Measurements from ENCODE around the gene GNAT3.

Gene GNAT3

DNA sequence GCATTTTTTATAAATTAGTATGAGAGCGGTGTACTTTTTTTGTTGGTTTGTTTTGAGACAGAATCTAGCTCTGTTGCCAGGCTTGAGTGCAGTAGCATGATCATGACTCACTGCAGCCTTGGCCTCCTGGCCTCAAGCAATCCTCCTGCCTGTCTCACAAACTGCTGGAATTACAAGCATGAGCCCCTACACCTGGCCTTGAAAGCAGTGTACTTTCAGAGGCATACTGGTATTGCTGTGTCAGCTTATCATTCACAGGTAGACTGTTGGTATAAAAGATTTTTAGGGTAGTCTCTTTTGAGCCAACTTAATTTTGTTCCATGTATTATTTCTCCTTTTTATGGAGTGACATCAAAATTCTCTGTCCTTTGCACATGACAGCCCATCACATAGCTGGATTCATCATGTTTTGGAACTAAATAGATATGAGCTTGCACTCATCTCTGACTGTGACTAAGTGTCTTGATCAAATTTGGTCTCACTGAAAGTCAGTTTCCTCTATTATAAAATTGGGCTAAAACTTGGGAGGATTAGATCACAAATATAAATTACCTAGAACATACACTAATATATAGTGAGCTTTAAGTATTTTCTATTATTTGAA, 12.4 kb downstream of the GNAT3 start:
- no peak for DNase-seq (ENCODE audit: low spot score)

DNA sequence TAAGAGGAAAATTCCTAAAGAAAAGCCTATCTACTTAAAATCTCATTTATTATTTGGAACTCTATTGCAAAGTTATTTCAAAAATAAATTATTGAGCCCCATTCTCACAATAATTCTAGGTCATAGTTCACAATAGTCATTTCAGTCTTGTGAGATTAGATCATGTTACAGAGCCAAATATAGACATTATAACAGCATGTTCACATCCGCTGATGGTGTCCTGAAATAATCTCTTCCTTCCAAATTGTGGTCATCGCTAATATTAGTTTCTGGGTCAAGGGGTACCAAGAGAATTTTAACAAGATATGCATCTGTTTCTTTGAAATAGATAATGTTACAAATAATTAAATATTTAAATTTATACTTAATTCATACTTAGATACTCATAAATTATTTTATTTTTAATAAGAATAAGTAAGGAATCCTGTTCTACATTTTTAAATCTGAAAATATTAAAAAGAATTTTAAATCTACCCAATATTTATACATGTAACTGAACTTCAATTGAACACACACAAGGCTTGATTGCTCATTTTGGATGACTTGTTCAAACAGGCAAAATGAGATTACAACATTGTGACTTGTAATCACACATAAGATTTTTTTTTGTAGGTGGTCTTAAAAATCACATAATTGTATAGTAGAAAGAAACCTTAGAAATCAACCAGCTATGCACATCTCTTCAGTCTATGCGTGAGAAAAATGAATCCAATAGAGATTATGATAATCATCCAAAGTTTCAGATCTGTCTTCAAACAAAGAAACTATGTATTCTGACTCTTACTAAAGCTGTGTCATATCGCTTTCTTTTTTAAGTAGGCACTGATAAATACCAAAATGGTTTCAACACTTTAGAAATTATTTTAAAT, 13.1 kb downstream of the GNAT3 start:
- DNase-seq (ENCODE audit: low spot score), result no peak

- no peak for DNase-seq (ENCODE audit: low spot score)
Observed at GRCh38 chr7:80496586-80496985, 15.3 kb downstream of the GNAT3 start.

DNA sequence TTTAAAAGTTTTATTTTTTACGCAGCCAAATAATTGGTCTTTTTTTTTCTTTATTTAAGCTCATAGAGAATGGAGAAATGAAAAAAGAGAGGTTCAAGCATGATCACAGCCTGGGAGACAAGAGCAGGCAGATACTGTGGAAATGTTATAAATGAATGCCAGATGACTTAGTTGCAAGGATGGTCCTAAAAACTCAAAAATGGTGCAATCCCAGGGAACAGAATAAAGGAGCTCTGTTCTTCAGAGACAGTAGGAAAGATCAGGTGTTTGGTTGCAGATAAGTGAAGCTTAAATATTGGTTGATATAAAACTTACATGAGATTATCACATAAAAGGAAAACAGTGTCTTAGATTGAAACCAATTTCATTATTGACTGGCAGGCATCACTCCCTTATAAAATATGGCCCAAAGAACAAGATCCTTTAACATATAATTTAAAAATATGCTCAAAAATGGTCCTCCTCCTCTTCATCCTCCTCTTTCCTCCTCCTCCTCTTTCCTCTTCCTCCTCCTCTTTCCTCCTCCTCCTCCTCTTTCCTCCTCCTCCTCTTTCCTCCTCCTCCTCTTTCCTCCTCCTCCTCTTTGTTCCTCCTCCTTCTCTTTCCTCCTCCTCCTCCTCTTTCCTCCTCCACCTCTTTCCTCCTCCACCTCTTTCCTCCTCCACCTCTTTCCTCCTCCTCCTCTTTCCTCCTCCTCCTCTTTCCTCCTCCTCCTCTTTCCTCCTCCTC, 18.6 kb downstream of the GNAT3 start:
- DNase-seq (ENCODE audit: low spot score), result no peak

DNA sequence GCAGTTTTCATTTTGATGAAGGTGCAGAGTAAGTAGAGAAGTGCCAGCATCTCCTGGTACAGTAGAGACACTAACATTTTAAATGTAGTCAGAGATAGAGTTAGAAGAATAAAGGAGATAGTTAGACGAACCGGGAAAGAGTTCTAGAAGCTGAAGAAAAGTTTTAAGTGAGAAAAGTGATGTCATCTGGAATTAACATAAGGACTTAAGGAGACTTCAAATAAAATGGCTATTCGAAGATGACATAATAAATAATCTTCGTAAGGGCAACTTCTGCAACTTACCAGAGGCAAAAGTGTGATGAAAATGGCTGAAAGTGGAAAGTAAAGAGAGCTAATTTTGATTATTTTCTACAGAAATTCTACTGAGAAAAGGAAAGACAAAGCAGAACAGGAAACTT, 20.4 kb downstream of the GNAT3 start:
- DNase-seq (ENCODE audit: low spot score), result no peak

DNA sequence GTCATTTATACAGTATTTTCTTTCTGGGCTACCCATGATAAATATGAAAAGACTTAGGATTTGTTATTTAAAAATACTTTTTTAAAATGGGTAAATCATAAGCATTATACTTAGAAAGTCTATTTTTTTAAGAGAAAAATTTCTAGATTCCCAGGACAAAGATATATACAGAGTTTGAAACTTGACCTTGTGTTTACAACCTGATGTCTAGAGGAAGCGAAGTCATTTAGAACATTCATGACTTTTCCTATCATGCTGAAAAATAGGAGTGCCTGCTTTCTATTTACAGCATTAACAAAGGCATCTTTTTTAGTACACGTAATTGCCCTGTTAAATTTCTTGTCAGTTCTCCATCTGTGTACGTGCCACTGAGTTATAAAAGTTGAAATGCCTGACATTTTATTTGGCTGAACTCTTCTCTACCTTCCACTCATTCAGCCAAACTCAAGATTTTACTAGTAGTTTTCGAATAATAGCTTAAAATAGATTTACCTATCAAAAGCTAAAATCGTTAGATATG, 23.0 kb downstream of the GNAT3 start:
- no peak for DNase-seq (ENCODE audit: low spot score)

DNA sequence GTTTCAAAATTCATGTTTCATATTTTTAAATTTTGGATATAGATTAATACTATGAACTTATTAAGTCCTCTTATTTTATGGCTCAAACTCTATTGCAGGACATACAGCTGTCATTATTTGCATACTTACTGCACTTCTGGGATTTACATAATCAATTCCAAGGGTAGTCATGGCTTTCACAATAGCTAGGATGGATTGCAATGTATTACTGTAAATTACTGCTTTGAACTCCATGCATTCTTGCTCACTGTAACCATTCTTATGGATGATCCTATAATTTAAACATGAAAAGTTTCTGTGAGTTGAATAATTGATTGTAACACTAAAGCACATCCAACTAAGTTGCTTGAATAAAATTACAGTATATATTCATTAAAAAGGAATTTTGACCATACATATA, 23.5 kb downstream of the GNAT3 start:
- no peak for DNase-seq (ENCODE audit: low spot score)

DNA sequence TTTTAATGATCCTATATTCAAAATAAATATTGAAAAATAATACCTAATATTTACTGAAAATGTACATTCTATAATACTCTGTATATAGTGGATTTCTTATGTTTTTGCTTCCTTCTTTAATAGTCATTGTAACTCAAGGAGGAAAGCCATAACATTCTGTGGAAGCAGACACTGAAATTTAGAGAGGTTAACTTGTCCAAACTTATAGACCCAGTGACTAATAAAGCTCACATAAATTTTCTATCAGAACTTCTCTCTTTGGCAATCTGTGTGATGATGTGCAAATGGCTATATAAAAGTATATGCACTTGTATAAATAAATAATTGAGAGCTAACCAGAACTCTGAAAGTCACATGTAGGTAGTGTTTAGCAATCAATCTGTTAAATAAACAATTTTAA, 26.1 kb downstream of the GNAT3 start:
- DNase-seq (ENCODE audit: low spot score), result no peak

GRCh38 chr7:80482950-80483349, 28.9 kb downstream of the GNAT3 start:
- DNase-seq (ENCODE audit: low spot score), result no peak

DNA sequence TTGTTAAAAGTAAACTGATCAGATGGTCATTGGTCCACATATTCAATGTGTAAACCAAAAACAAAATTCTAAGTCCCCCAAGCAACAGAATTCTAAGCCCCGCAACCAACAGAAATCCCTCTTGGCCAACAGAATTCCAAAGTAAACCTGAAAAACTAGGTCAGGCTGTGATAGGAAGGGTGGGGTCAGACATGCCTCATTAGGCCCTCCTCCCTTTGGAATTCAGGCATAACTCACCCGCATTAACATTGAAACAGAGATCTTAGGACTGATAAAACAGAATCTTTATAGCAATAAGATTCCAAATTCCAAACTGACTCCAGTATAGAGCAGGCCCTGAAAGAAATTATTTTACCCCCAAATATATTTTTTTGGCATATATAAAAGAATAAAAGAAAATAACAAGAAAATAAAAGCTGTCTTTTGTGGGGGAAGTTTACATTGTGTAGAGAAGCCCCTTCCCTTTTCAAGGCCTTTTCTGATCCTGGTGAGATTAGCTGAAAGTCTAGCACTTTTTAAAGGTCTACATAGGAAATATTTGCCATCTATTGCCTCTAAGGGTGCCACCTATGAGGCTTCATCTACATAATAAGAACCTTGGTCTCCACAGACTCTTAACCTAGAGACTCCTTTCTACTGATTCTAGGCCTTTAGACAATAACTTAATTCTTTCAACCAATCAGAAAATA, 30.5 kb downstream of the GNAT3 start:
- no peak for DNase-seq (ENCODE audit: low spot score)

- no peak for DNase-seq (ENCODE audit: low spot score)
Observed at GRCh38 chr7:80480566-80480965, 31.3 kb downstream of the GNAT3 start.

GRCh38 chr7:80478683-80479082, 33.2 kb downstream of the GNAT3 start:
- no peak for DNase-seq (ENCODE audit: low spot score)

DNA sequence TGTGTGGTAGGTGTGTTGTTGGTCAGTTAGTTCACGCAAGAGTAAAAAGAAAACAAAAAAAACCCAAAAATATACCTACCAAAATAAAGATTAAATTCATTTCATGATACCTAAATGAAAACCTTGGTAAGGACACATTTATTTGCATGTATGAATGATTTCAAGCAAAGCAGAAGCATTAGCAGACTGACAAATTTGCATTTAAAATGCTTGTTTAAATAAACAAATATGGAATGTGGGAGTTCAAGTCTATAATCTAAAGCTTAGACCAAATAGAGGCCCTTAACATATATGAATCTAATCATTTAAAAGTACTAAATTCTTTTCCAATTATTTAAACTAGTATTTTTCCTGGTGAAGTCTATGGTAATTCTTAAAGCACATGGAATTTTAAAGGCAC, 35.8 kb downstream of the GNAT3 start:
- no peak for DNase-seq (ENCODE audit: low spot score)

DNA sequence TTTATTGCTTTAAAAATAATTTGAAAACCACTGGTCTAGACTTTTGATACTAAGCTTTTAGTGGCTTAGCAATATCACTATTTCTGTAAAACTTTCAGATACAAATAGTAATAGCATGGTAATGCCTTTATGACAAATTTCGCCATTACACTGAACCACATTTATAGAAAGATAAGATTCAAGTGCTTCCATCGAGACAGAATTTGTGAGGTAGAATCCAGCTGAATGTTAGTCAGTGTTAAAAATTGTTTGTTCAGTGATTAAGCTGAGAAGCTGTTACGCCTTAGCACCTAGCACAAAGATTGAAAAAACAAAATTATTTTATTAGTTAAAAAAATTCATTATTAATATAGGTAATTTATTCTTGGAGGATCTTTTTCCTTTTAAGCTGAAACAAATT, 36.5 kb downstream of the GNAT3 start:
- no peak for DNase-seq (ENCODE audit: low spot score)

- no peak for DNase-seq (ENCODE audit: low spot score)
Observed at GRCh38 chr7:80473751-80474150, 38.1 kb downstream of the GNAT3 start.

GRCh38 chr7:80472491-80473200, 39.2 kb downstream of the GNAT3 start:
- DNase-seq (ENCODE audit: low spot score), result no peak

- DNase-seq (ENCODE audit: low spot score), result no peak
Observed at GRCh38 chr7:80468931-80469714, 42.7 kb downstream of the GNAT3 start.

- DNase-seq (ENCODE audit: low spot score), result no peak
Observed at GRCh38 chr7:80467069-80467468, 44.8 kb downstream of the GNAT3 start.

- DNase-seq (ENCODE audit: low spot score), result no peak
Observed at GRCh38 chr7:80466636-80467035, 45.2 kb downstream of the GNAT3 start.

DNA sequence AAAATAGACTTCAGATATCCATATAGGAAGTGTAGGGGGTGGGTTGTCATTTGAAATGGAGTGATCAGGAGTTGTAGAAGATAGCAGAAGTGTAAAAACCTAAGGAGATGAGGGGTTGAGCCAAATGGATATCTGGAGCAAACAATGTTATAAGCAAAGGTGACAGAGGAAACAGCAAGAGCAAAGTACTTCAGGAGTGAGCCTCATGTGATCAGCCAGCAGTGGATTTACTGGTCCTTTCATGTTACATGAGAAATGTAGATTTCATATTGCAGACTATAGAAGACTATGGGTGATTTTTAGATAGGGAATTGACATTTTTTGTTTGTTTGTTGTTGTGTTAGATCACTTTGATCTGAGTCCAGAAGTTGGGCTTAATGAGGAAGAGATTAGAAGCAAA, 47.7 kb downstream of the GNAT3 start:
- no peak for DNase-seq (ENCODE audit: low spot score)

All from HuH-7.5 (cell line).